Peyer's patch (tissue), 4 donors: ENCODE measurements around the gene GABRG3.

Source experiments
- POLR2A ChIP-seq, 2 donors: fragments of 450-650 bp; IDR thresholded peaks; one replicate each; pipeline ENCODE4 v1.5.1; 2017; ENCODE audit warnings: antibody characterized with exemption in 2 of 2, mild to moderate bottlenecking in 2 of 2, moderate library complexity in 2 of 2
- TF ChIP-seq, protein P1 (sequence below), 6 experiments: fragments of 450-650 bp in 4 of 6; fragments of 200-600 bp in 2 of 6; sonication (generic) in 1 of 6; IDR thresholded peaks; one replicate each; pipeline ENCODE4 v1.5.1; 2017 to 2019; ENCODE audit warnings: antibody characterized with exemption in 6 of 6, mild to moderate bottlenecking in 3 of 6, moderate library complexity in 1 of 6

DNA sequence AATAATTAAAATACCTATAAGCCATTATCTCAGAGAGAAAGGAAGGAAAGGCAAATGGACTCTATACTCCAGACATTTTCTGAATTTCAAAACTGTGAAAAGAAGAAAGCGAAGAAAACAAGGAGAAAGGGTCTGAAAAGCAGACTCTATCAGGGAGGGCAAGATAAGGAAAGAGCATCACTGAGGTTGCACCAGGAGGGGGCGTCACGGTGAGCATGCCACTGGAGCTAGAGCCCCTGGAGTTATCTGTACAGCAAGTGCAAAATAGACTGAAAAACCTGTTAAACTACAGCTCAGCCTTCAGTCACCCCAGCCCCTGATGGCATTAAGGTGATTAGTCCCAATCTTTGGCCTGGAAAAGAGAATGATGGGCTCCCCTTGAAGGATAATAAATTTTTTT lies 514.3 kb downstream of the GABRG3 start:
- TF ChIP-seq, protein P1, sequence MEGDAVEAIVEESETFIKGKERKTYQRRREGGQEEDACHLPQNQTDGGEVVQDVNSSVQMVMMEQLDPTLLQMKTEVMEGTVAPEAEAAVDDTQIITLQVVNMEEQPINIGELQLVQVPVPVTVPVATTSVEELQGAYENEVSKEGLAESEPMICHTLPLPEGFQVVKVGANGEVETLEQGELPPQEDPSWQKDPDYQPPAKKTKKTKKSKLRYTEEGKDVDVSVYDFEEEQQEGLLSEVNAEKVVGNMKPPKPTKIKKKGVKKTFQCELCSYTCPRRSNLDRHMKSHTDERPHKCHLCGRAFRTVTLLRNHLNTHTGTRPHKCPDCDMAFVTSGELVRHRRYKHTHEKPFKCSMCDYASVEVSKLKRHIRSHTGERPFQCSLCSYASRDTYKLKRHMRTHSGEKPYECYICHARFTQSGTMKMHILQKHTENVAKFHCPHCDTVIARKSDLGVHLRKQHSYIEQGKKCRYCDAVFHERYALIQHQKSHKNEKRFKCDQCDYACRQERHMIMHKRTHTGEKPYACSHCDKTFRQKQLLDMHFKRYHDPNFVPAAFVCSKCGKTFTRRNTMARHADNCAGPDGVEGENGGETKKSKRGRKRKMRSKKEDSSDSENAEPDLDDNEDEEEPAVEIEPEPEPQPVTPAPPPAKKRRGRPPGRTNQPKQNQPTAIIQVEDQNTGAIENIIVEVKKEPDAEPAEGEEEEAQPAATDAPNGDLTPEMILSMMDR (IDR thresholded peaks at IDR 0.05): no peak
- no peak for TF ChIP-seq POLR2A (IDR thresholded peaks at IDR 0.05)
